Omental fat pad (tissue), 4 donors: ENCODE results near the gene PASK. TPM values are rescaled to one million over a fixed set of nuclear protein-coding genes. Genes with fewer than 3 reads are reported as not detected.

Experiments used
- ATAC-seq: fragments of 150-250 bp; one replicate; pipeline ENCODE4 v1.9.1; 2016; ENCODE audit warnings: mild to moderate bottlenecking, moderate library complexity; ENCODE audit not compliant: low FRiP score
- DNase-seq: peaks from one replicate; pipeline ENCODE4 v3.0.0-alpha.2; 2019; ENCODE audit warnings: low spot score
- total RNA-seq, 4 donors: library from RNA; depleted of rRNA; stranded (reverse); fragments of >200 nt; gene quantifications; one replicate each; pipeline ENCODE4 v1.1.0, GENCODE V29; 2016
- TF ChIP-seq, protein P1 (sequence below), 3 donors: fragments of 450-650 bp; IDR thresholded peaks; one replicate each; pipeline ENCODE4 v1.5.1; 2016 to 2017; ENCODE audit warnings: antibody characterized with exemption in 3 of 3, mild to moderate bottlenecking in 3 of 3, moderate library complexity in 2 of 3

PASK gene
- total RNA-seq, 4 donors from 2014 or later: 2.1 to 7.3 (median 6.1) TPM

DNA sequence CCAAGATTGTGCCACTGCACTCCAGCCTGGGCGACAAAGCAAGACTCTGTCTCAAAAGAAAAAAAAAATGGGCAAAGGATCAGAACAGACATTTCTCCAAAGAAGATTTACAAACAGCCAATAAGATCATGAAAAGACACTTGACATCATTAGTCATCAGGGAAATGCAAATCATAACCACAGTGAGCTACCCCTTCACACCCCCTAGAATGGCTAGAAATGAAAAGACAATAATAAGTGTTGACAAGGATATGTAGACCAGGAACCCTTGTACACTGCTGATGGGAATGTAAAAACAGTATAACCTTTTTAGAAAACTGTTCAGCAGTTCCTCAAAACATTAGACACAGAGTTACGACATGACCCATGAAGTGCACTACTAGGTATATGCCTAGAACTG, 28.8 kb downstream of the PASK start:
- ATAC-seq (no peak), DNase-seq (no peak)
- TF ChIP-seq, protein P1, sequence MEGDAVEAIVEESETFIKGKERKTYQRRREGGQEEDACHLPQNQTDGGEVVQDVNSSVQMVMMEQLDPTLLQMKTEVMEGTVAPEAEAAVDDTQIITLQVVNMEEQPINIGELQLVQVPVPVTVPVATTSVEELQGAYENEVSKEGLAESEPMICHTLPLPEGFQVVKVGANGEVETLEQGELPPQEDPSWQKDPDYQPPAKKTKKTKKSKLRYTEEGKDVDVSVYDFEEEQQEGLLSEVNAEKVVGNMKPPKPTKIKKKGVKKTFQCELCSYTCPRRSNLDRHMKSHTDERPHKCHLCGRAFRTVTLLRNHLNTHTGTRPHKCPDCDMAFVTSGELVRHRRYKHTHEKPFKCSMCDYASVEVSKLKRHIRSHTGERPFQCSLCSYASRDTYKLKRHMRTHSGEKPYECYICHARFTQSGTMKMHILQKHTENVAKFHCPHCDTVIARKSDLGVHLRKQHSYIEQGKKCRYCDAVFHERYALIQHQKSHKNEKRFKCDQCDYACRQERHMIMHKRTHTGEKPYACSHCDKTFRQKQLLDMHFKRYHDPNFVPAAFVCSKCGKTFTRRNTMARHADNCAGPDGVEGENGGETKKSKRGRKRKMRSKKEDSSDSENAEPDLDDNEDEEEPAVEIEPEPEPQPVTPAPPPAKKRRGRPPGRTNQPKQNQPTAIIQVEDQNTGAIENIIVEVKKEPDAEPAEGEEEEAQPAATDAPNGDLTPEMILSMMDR (IDR thresholded peaks at IDR 0.05): no peak

DNA sequence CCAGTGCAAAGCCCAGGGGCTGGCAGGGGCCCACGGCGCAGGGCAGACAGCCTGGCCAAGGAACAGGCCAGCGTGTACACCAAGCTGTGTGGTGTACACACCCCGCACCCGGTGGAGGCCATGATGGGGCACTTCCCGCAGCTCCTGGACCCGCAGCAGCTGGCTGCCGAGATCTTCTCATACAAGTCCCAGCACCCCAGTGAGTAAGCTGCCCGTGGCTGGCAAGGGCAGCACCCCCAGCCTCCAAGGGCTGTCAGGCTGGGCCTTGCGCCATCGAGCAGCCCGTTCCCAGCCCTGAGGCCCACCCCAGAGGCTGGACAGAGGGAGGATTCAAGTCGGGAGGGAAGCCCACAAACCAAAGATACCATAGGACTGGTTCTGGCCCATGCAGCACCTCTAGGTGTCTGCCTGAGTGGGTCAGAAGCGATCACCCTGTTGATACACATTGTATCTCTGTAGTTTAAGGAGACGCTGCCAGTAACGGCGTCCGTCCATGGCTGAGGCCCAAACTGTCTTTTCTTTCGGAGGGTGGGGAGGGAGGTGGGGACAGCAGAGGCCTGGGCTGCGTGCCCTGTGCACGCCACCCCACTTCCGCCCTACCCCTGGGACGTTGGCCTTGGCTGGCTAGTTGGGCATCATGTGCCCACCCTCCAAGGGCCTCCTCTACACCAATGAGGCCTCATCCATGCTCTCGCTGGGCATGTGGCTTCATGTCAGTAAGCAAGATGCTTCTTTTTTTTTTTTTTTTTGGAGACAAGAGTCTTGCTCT, 30.4 kb downstream of the PASK start:
- TF ChIP-seq, protein P1 (IDR thresholded peaks at IDR 0.05): no peak
- DNase-seq (no peak), ATAC-seq (no peak)

DNA sequence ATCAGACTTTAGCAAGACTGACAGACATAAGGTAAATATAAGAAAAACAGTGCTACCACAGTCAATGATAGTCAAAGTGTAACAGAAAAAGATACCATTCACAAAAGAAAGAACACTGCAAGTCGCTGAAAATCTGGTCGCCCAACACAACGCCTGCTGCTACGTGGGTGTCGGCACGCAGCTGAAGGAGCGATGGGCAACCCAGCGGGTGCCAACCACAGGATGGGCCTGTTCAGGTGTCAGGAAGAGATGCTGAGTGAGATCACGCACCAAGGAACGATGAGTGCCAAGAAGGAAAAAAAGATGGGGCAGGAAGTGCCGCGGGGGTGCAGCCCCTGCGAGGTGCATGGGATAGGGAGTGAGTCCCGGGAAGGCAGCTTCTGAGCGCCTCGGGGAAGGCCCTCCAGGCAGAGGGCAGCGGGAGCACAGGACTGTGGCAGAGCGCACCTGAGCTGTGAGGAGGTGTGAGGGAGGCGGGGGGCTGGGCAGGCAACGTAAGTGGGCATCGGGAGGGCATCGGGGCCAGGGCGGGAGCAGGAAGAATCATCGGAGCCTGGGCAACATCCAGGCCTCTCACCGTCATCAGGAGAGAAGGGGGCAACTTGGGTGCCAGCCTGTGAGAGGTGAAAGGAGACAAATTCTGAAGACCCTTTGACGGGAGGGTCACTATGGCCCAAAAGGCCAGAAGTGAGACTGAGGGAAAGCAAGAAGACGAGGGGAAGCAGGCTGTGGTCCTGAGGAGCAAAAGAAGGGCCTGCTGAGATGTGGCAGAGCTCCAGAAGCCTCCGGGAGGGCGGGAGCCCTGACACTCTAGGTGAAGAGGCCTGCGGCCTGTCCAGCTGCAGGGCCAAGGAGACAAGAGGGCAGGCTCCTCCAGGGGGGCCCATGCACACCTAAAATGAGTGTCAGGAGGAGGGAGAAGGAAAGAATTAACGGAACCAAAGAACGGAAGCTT, 32.4 kb downstream of the PASK start:
- TF ChIP-seq, protein P1 (IDR thresholded peaks at IDR 0.05): no peak
- DNase-seq (no peak), ATAC-seq (no peak)

DNA sequence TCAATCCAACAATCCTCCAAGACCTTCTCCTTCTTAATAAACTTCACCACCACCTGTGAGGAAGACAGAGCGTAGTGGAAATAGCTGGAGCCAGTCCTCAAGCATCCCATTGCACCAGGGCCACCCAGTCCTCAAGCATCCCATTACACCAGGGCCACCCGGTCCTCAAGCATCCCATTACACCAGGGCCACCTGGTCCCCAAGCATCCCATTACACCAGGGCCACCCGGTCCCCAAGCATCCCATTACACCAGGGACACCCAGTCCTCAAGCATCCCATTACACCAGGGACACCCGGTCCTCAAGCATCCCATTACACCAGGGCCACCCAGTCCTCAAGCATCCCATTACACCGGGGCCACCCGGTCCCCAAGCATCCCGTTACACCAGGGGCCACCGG, 33.9 kb downstream of the PASK start:
- ATAC-seq (no peak), DNase-seq (no peak)
- TF ChIP-seq, protein P1 (IDR thresholded peaks at IDR 0.05): no peak

DNA sequence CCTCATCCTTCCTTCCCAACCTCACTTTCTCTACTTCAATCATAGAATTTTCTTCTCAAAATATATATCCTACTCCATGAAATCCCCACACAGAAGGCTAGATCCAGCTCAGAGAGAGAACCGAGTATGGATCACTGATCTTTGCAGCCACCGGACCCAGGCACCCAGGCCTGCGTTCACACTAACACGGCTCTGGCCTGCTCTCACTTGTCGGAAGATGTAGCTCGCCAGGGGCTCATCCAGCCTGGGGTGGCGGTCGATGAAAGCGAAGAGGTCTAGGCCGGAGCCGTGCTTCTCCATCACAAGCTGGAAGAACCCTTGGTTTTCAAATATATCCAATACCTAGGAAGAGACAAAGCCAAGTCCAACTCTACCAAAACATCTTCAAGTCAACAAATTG, 34.4 kb downstream of the PASK start:
- DNase-seq (no peak), ATAC-seq (no peak)
- TF ChIP-seq, protein P1 (IDR thresholded peaks at IDR 0.05): no peak

DNA sequence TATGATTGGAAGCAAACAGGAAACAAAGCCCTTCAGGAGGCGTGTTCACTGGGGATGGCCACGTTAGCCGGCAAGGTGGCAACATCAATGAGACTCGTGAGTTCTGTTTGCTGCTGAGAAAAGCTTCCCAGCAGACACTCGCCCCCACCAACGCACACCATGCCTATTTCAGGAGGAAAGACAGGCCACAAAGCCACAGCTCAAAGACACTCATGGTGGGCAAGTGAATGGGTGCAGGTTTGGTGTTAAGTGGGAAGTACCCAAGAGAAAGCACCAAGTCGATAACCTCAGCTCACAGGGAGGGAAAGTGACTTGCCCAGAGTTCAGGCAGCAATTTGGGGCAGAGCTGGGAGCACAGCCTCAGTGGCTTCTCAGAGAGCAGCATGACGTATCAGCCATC, 36.7 kb downstream of the PASK start:
- DNase-seq (no peak), ATAC-seq (no peak)
- TF ChIP-seq, protein P1 (IDR thresholded peaks at IDR 0.05): no peak
